ENCODE data around the gene SRGAP1.

SRGAP1 gene

GRCh38 chr12:64083285-64084210 lies 239.0 kb downstream of the SRGAP1 start:
- no peak for DNase-seq (ENCODE audit: low read depth in 2 of 2)

GRCh38 chr12:64085154-64085553 lies 240.7 kb downstream of the SRGAP1 start:
- DNase-seq (ENCODE audit: low read depth in 2 of 2): no peak

GRCh38 chr12:64085996-64086395 lies 241.5 kb downstream of the SRGAP1 start:
- DNase-seq (ENCODE audit: low read depth in 2 of 2): no peak

GRCh38 chr12:64086946-64087345 lies 242.4 kb downstream of the SRGAP1 start:
- DNase-seq (ENCODE audit: low read depth in 2 of 2): no peak

GRCh38 chr12:64087761-64088160 lies 243.3 kb downstream of the SRGAP1 start:
- DNase-seq (ENCODE audit: low read depth in 2 of 2): no peak

- DNase-seq (ENCODE audit: low read depth in 2 of 2): no peak
Observed at GRCh38 chr12:64088431-64089349, 244.2 kb downstream of the SRGAP1 start.

- DNase-seq (ENCODE audit: low read depth in 2 of 2): no peak
Observed at GRCh38 chr12:64090047-64090446, 245.5 kb downstream of the SRGAP1 start.

GRCh38 chr12:64091186-64091585 lies 246.7 kb downstream of the SRGAP1 start:
- no peak for DNase-seq (ENCODE audit: low read depth in 2 of 2)

GRCh38 chr12:64092507-64093196 lies 248.2 kb downstream of the SRGAP1 start:
- DNase-seq (ENCODE audit: low read depth in 2 of 2): no peak

- no peak for DNase-seq (ENCODE audit: low read depth in 2 of 2)
Observed at GRCh38 chr12:64093689-64094088, 249.2 kb downstream of the SRGAP1 start.

- DNase-seq (ENCODE audit: low read depth in 2 of 2): no peak
Observed at GRCh38 chr12:64097366-64098105, 253.0 kb downstream of the SRGAP1 start.

- no peak for DNase-seq (ENCODE audit: low read depth in 2 of 2)
Observed at GRCh38 chr12:64098709-64099354, 254.3 kb downstream of the SRGAP1 start.

- DNase-seq (ENCODE audit: low read depth in 2 of 2): no peak
Observed at GRCh38 chr12:64099397-64099796, 254.9 kb downstream of the SRGAP1 start.

- DNase-seq (ENCODE audit: low read depth in 2 of 2): no peak
Observed at GRCh38 chr12:64102339-64102738, 257.8 kb downstream of the SRGAP1 start.

GRCh38 chr12:64103825-64104740 lies 259.6 kb downstream of the SRGAP1 start:
- DNase-seq (ENCODE audit: low read depth in 2 of 2): no peak

GRCh38 chr12:64105026-64105425 lies 260.5 kb downstream of the SRGAP1 start:
- no peak for DNase-seq (ENCODE audit: low read depth in 2 of 2)

- DNase-seq (ENCODE audit: low read depth in 2 of 2): no peak
Observed at GRCh38 chr12:64107776-64108175, 263.3 kb downstream of the SRGAP1 start.

- DNase-seq (ENCODE audit: low read depth in 2 of 2): no peak
Observed at GRCh38 chr12:64109706-64110105, 265.2 kb downstream of the SRGAP1 start.

- DNase-seq (ENCODE audit: low read depth in 2 of 2): no peak
Observed at GRCh38 chr12:64110864-64111263, 266.4 kb downstream of the SRGAP1 start.

- no peak for DNase-seq (ENCODE audit: low read depth in 2 of 2)
Observed at GRCh38 chr12:64116969-64117368, 272.5 kb downstream of the SRGAP1 start.

All from stimulated activated CD4-positive, alpha-beta T cell treated with anti-CD3 and anti-CD28 coated beads, Interleukin-4, amount 100 ng/mL, for 48 hours (primary cell).